ENCODE measurements around the gene FAM25G.
"Not testable (repeated sequence)": the region's sequence is repeated elsewhere in the genome, so short reads cannot be mapped to it uniquely, and the experiment has no call there.

FAM25G gene

DNA sequence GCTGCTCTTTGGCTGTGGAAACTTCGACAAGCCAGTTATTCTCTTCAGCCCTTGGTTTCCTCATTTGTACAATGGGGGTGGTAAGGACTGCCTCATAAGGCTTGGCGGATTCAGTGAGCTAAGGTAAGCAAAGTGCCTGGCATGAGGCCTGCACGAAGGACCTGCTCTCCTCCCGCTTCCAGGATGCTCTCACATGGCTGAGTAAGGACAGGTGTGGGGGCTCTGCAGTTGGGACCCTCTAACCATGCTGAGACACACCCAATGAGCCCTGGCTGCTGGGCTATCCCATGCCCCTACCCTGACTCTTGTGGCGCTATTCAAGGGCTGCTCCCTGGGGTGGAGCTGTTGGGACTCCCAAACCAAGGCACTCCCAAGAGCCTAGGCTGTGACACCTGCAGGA is 16.4 kb downstream of the FAM25G start:
- not testable (repeated sequence) for H3K9me3 Mint-ChIP-seq; H3K4me1 Mint-ChIP-seq; H3K36me3 Mint-ChIP-seq; H3K4me3 Mint-ChIP-seq; DNase-seq (ENCODE audit: low spot score in 2 of 2); H3K27ac Mint-ChIP-seq; ATAC-seq (ENCODE audit: low read depth); H3K27me3 Mint-ChIP-seq

GRCh38 chr10:47473516-47473915 is 18.0 kb downstream of the FAM25G start:
- H3K27me3 Mint-ChIP-seq; H3K27ac Mint-ChIP-seq; H3K4me1 Mint-ChIP-seq; H3K9me3 Mint-ChIP-seq; DNase-seq (ENCODE audit: low spot score in 2 of 2); H3K4me3 Mint-ChIP-seq; H3K36me3 Mint-ChIP-seq; ATAC-seq (ENCODE audit: low read depth): not testable (repeated sequence)

DNA sequence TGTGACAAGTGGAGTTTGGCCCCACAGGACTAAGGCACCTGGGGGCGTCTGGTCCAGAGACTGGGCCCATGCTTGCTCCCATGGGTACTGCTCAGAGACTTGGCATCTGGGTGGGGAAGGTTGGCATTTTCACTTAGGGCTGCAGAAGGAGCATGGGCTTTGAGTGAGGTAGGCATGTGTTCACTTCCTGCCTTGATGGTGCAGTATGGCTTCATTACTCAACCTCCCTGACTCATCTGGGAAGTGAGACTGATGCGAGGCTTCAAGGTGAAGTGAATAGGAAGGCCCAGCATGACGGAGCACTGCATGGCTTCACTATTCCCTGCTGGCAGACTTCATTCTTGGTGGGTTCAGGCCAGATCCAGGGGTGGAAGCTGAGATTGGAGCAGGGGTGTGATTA is 18.9 kb downstream of the FAM25G start:
- ATAC-seq (ENCODE audit: low read depth); H3K9me3 Mint-ChIP-seq; H3K36me3 Mint-ChIP-seq; H3K4me3 Mint-ChIP-seq; H3K27me3 Mint-ChIP-seq; DNase-seq (ENCODE audit: low spot score in 2 of 2); H3K4me1 Mint-ChIP-seq; H3K27ac Mint-ChIP-seq: not testable (repeated sequence)

- not testable (repeated sequence) for H3K9me3 Mint-ChIP-seq; H3K27ac Mint-ChIP-seq; H3K4me3 Mint-ChIP-seq; H3K4me1 Mint-ChIP-seq; ATAC-seq (ENCODE audit: low read depth); H3K36me3 Mint-ChIP-seq; DNase-seq (ENCODE audit: low spot score in 2 of 2); H3K27me3 Mint-ChIP-seq
Measured at GRCh38 chr10:47472072-47472471, 19.4 kb downstream of the FAM25G start.

GRCh38 chr10:47468731-47469528 is 22.6 kb downstream of the FAM25G start:
- not testable (repeated sequence) for H3K27ac Mint-ChIP-seq; H3K4me3 Mint-ChIP-seq; ATAC-seq (ENCODE audit: low read depth); H3K9me3 Mint-ChIP-seq; DNase-seq (ENCODE audit: low spot score in 2 of 2); H3K36me3 Mint-ChIP-seq; H3K27me3 Mint-ChIP-seq; H3K4me1 Mint-ChIP-seq

DNA sequence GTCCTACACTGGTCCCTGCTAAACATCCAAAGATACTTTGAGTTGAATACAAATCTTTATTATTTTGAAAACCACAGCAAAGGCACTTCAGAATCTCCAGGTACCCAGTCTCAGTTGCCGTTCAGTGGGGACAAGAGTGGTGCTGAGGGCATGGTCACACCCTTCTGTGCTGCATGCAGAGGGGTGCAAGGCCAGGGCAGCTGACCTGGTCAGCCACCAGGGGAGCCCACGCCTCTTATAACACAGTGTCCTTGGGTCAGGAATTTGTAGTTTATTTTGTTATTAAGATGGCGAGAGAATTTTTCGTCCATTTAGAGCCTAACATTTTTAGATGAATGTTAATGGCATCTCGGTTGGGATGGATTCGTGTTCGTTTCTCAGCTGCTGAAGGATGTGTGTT is 23.5 kb downstream of the FAM25G start:
- not testable (repeated sequence) for ATAC-seq (ENCODE audit: low read depth); DNase-seq (ENCODE audit: low spot score in 2 of 2)

GRCh38 chr10:47467458-47467857 is 24.0 kb downstream of the FAM25G start:
- not testable (repeated sequence) for H3K4me3 Mint-ChIP-seq; H3K36me3 Mint-ChIP-seq; H3K4me1 Mint-ChIP-seq; H3K9me3 Mint-ChIP-seq; DNase-seq (ENCODE audit: low spot score in 2 of 2); H3K27ac Mint-ChIP-seq; H3K27me3 Mint-ChIP-seq; ATAC-seq (ENCODE audit: low read depth)

More for the DNA sequence above, 23.5 kb downstream of the FAM25G start:
- not testable (repeated sequence) for H3K36me3 Mint-ChIP-seq, H3K4me3 Mint-ChIP-seq, H3K4me1 Mint-ChIP-seq, H3K27ac Mint-ChIP-seq, H3K9me3 Mint-ChIP-seq, H3K27me3 Mint-ChIP-seq

GRCh38 chr10:47465216-47465917 is 26.1 kb downstream of the FAM25G start:
- H3K27ac Mint-ChIP-seq; H3K9me3 Mint-ChIP-seq; H3K4me1 Mint-ChIP-seq; DNase-seq (ENCODE audit: low spot score in 2 of 2); ATAC-seq (ENCODE audit: low read depth); H3K36me3 Mint-ChIP-seq; H3K4me3 Mint-ChIP-seq; H3K27me3 Mint-ChIP-seq: not testable (repeated sequence)

GRCh38 chr10:47462577-47463358 is 28.7 kb downstream of the FAM25G start:
- H3K27me3 Mint-ChIP-seq; ATAC-seq (ENCODE audit: low read depth); H3K9me3 Mint-ChIP-seq; DNase-seq (ENCODE audit: low spot score in 2 of 2); H3K27ac Mint-ChIP-seq; H3K4me1 Mint-ChIP-seq; H3K36me3 Mint-ChIP-seq; H3K4me3 Mint-ChIP-seq: not testable (repeated sequence)

GRCh38 chr10:47461261-47461687 is 30.2 kb downstream of the FAM25G start:
- not testable (repeated sequence) for DNase-seq (ENCODE audit: low spot score in 2 of 2); H3K9me3 Mint-ChIP-seq; H3K27ac Mint-ChIP-seq; H3K36me3 Mint-ChIP-seq; H3K4me1 Mint-ChIP-seq; H3K27me3 Mint-ChIP-seq; H3K4me3 Mint-ChIP-seq
- ATAC-seq (ENCODE audit: low read depth), result peak; percentile 52

- Mint-ChIP-seq H3K4me3 (no peak overlapping the region), H3K4me1 (no peaks in the 10 kb centered on the region), H3K9me3 (no peaks in the 10 kb centered on the region), H3K27ac (no peak overlapping the region), H3K27me3 (peaks cover 10% of the 10 kb centered on the region), H3K36me3 (no peaks in the 10 kb centered on the region)
- no peak for ATAC-seq (ENCODE audit: low read depth)
- no peak for DNase-seq (ENCODE audit: low spot score in 2 of 2)
Measured at GRCh38 chr10:47458466-47459154, 32.9 kb downstream of the FAM25G start.

DNA sequence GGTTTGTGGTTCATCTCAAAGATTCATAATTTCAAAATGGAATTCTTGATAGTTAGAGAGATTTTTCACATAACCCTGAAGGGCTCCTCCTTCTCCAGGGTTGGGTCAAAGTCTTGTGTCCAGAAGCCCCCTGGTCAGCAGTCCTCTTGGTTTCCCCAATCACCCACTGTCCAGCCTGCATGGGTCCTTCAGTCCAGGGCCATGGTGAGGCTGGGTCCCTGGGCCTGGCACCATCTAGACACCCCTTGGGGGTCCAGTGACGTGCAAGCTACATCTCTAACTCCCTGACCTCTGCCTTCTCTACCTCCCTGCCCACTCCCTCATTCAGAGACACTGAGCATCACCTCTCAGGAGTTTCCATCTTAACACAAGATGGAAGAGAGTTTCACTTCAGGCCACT is 33.7 kb downstream of the FAM25G start:
- H3K27me3 Mint-ChIP-seq, result peaks cover 13% of the 10 kb centered on the region

DNA sequence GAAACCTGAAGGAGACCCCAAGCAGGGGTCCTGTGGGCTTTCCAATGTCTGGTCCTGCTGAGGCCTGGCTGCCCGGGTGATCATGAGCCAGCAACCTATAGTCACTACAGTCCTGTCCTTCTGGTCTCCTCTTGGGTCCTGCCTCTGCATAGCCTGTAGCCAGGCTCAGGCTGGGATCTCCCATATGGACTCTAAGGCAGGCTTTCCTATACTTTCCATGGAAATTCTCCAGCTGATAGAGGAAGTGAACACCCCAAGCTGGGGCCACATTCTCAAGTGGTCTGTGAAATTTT is 34.0 kb downstream of the FAM25G start:
- DNase-seq (ENCODE audit: low spot score in 2 of 2) (no peak), ATAC-seq (ENCODE audit: low read depth) (no peak)
- Mint-ChIP-seq H3K4me1 (peaks cover 3% of the 10 kb centered on the region), H3K36me3 (no peaks in the 10 kb centered on the region), H3K27ac (no peak overlapping the region), H3K9me3 (no peaks in the 10 kb centered on the region), H3K27me3 (peaks cover 13% of the 10 kb centered on the region), H3K4me3 (no peak overlapping the region)

More for the DNA sequence above, 33.7 kb downstream of the FAM25G start:
- Mint-ChIP-seq H3K4me1 (peaks cover 3% of the 10 kb centered on the region), H3K4me3 (no peak overlapping the region), H3K9me3 (no peaks in the 10 kb centered on the region), H3K27ac (no peak overlapping the region), H3K36me3 (no peaks in the 10 kb centered on the region)
- DNase-seq (ENCODE audit: low spot score in 2 of 2) (no peak), ATAC-seq (ENCODE audit: low read depth) (no peak)

Data from memory B cell (primary cell).